H1 (cell line): ENCODE data around the gene SRXN1. TPM values are rescaled to one million over a fixed set of nuclear protein-coding genes. Genes with fewer than 3 reads are reported as not detected.

Experiments used
- CBX5 ChIP-seq: fragments of 300-800, 300-1000 bp; sonication (generic); IDR thresholded peaks from 2 replicates; pipeline ENCODE4 v1.7.1; 2016; ENCODE audit warnings: antibody characterized with exemption, low read length, low read depth
- TAF1 ChIP-seq: IDR thresholded peaks from 2 replicates; pipeline ENCODE4 v1.6.1; 2011; ENCODE audit warnings: mild to moderate bottlenecking, low read depth, low read length
- polyA plus RNA-seq, 7 experiments: library from polyadenylated mRNA; depleted of rRNA in 3 of 7; stranded (reverse) in 5 of 7; unstranded in 2 of 7; fragments of >200 nt in 5 of 7; fragments of 200-250 nt in 2 of 7; gene quantifications; 1 replicate in 5 of 7; 2 replicates in 1 of 7; 4 replicates in 1 of 7; pipeline versions ENCODE4 v1.2.1 to v1.2.3, GENCODE V29; 2011 to 2013; ENCODE audit warnings: missing spikeins in 2 of 7, mixed read lengths in 2 of 7
- total RNA-seq: library from RNA; stranded (reverse); fragmentation: NEBNext Ultra II Directional; extraction: Animal tissue kit (Norgen Biotek cat#: 25700); gene quantifications from 2 replicates; pipeline ENCODE4 v1.2.1, GENCODE V29; 2021

Gene SRXN1
- total and polyA plus RNA-seq, 2 of the 8 experiments (the other 6 are each of a cell fraction or from before 2014, with no cell fraction given), result 12.2 to 15.8 TPM

DNA sequence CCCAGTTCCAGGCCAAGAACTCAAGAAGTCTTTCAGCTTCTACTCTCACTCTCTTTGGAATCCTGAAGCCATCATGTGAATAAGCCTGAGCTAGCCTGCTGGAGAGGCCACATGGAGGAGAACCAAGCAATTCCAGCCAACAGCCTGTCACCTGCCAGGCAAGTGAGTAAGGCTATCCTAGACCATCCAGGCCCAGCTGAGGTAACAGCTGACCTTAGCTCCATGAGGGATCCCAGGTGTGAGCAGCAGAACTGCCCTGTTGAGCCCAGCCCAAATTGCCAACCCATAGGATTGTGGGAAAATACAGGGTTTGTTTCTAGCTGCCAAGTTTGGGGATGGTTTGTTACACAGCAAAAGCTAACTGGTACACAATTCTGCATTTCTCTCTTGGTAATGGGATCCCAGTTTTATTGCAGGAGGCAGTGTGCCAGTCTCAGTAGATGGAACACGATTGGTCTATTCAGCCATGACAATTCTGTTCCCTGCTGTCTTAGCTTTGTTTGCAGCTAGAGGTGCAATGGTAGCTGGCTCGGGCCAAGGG is 5.5 kb downstream of the SRXN1 start (continued):
- TF ChIP-seq CBX5, result no peak
- no peak for TF ChIP-seq TAF1
